T-helper 1 cell treated with Interleukin-12 subunit alpha and Interleukin-12 subunit beta and Interleukin-4 antibody, amounts not matched to agents 30 ng/mL and 1 ng/mL, for 36 hours (primary cell): ENCODE results near the gene UBR1. TPM values are rescaled to one million over a fixed set of nuclear protein-coding genes. Genes with fewer than 3 reads are reported as not detected.

Experiments used
- intact Hi-C: fragments of 100-400 bp; cut with micrococcal nuclease; formaldehyde crosslinking; loops from one replicate; pipeline ENCODE4 v1.15.1; 2024
- total RNA-seq: library from RNA; stranded (reverse); gene quantifications from 2 replicates; pipeline ENCODE4 v1.2.3, GENCODE V29; 2022

UBR1 gene
- total RNA-seq, 1 donor from 2014 or later = 41.2 TPM

DNA sequence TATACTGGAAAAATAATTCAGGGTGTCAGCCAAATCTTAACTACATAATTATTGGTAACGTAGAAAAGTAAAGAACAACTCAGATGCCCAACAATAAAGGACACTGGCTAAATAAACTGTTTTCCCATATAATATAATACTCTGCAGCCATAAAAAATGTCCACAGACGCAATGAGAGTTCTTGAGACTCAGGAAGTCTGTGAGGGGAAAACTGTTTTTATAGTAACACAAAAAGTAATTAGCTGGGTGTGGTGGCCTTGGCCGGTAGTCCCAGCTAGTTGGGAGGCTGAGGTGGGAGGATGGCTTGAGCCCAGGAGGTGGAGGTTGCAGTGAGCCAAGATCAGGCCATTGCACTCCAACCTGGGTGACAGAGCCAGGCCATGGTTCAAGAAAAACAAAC lies 5.5 kb upstream of the UBR1 start:
- intact Hi-C loops = no loop called here

DNA sequence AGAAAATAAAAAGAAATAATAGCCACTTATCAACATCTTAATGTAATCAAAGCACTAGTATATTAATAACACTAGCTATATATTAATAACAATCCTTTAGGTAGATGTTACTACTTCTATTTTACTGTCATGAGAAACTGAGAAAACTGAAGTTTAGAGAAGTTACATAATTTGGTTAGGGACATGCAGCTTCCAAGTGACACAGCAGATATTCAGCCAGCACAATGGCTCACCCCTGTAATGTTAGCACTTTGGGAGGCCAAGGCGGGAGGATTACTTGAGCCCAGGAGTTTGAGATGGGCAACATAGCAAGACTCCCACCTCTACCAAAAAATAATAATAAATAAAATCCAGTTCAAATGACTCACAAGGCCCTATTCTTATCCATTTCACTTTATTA lies 1.9 kb upstream of the UBR1 start:
- intact Hi-C loops = loop anchor here (2.0 to 10.0 kb wide), 5 partner anchors 45 to 900 kb away; partner anchors contain the start of genes GANC, LCMT2, SNAP23 and TMEM87A

DNA sequence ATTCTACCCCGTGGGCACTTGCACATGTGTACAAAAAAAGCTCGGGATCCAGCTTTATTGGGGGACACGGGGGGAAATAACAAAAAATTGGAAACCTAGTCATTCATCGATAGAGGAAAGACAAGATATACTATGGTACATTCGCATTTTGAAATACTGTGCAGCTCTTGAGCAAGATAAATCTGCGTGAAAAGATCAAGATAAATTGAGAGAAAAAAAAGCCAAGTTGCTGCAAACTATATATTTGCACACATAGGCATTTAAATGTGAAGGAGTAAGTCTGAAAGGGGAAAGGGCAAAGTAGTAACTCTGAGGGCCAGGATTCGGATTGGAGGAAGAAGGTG lies 620 bp upstream of the UBR1 start:
- intact Hi-C loops = loop anchor here (1.0 to 10.0 kb wide), 10 partner anchors 17 to 899 kb away; partner anchors contain the start of genes CCNDBP1, GANC, LCMT2 and SNAP23

DNA sequence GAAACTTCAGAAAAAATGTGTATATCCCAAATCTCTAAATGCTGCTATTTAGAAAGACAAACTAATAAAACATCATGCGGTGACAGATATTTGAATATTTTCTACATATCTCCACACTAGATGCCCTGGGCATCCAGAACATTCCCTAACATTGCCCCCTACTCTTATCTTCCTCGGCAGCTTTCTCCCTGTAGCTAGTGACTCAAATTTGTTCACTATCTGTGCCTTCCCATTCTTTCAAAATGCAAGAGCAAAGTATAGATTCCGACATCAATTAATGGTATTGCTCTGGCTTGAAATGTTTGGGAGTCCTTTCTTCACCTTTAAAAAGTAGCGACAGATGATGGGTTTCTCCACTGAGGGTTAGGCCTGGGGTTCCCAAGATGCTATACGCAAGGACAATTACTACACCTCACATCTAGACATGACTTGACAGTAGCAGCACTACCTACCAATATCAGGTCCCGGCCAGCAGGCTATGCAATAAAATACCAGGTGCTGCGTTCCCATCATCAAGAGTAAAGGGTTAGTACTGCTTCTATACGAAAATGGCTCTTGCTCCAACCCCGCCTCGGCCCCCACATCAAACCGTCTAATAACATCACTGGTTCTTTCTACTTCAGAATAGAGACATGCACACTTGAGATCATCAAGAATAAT lies 631 bp downstream of the UBR1 start:
- intact Hi-C loops = loop anchor here (5.0 to 10.0 kb wide), 4 partner anchors 47 to 898 kb away; partner anchors contain the start of genes GANC, SNAP23, TMEM87A and VPS39

DNA sequence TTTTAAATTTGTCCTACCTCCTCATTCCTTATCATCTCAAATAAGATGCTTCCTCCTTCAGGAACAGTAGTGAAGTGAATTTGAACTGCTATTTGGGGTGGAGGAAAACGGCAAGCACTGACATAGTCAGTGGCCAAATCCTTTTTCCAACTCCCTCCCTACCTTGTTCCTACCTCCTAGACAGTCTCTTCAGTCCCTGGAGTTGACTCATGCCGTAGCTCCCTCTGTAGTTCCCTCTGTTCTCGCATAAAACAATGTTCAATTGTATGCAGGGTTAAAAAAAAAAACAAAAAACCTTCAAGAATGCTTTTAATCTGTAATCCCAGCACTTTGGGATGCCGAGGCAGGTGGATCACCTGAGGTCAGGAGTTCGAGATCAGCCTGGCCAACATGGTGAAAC lies 1.4 kb downstream of the UBR1 start:
- intact Hi-C loops = loop anchor here (10.0 kb wide), 2 partner anchors 610 to 830 kb away; partner anchors contain the start of genes GANC, SNAP23, TMEM87A and ZNF106

DNA sequence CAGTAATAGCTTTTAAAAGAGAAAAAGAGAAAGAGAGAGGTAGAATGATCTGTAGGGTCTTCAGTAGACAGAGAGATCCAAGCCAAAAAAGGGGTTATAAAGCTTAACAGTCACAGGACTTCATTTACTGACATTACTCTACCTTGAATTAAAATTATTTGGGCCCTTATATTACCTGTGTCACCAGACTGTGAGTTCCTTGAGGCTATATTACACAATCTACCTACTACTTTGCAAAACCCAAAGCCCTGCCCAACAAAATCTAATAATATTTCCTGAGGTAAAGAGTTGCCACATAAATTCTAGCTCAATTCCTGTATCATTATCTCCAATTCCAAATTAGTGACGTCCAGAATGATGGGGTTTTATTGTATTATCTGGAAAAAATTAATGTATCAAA lies 1.9 kb downstream of the UBR1 start:
- intact Hi-C loops = loop anchor here (10.0 kb wide), 2 partner anchors 609 to 829 kb away; partner anchors contain the start of genes GANC, SNAP23, TMEM87A and ZNF106

DNA sequence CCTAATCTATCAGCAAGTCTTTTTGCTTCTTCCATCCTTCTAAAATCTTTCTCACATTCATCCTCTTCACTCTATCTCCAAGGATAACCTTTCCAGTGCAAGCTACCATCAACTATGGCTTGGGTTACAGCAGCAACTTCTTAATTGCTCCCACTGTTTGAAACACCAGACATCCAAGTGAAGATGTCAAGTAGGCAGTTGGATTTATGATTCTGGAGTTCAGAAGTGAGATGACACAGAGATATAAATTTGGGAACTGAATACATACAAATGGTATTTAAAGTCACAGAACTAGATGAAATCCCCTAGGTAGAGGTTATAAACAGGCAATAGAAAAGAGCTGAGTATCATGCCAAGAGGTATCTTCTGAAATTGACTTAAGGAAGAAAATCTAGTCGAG lies 3.7 kb downstream of the UBR1 start:
- intact Hi-C loops = loop anchor here (10.0 kb wide), 2 partner anchors 607 to 827 kb away; partner anchors contain the start of genes GANC, SNAP23, TMEM87A and ZNF106

DNA sequence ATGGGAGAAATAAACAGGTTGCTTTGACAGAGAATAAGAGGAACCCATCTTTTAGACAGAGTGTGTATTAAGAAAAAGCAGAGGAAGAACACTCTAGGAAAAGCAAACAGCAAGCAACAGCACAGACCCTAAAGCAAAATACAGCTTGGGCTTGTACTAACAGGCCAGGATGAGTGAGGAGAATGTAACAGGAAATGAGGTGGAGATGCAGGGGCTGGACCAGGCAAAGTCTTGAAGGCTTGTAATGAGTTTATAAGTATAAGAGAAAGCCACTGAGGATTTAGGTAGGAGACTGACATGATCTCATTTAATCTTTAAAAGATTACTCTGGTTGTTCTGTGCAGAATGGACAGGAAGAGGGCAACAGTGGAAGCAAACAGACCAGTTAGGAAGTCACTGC lies 4.9 kb downstream of the UBR1 start:
- intact Hi-C loops = loop anchor here (10.0 kb wide), 2 partner anchors 606 to 826 kb away; partner anchors contain the start of genes GANC, SNAP23, TMEM87A and ZNF106

DNA sequence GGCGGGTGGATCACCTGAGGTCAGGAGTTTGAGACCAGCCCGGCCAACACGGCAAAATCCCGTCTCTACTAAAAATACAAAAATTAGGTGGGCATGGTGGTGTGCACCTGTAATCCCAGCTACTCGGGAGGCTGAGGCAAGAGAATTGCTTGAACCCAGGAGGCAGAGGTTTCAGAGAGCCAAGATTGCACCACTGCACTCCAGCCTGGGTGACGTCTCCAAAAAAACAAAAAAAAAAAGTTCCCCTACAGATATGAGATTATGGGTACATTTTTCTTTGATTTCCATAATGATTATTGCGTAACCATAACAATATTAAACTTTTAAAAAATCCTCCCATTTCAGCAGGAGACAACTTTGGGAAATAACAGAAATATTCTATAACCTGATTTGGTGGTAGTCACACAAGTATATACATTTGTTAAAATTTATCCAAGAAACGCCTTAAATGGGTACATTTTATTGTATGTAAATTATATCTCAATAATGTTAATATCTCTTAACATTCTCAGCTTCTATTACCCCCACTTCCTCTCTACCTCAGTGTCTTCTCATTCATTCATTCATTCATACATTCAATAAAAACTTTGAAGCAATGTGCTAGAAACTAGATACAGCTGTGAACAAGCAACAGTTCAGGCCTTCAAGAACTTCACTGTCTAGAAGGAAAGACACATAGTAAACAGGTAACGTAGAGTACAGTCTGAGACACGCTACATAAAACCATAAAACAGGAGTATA lies 6.6 kb downstream of the UBR1 start:
- intact Hi-C loops = no loop called here

DNA sequence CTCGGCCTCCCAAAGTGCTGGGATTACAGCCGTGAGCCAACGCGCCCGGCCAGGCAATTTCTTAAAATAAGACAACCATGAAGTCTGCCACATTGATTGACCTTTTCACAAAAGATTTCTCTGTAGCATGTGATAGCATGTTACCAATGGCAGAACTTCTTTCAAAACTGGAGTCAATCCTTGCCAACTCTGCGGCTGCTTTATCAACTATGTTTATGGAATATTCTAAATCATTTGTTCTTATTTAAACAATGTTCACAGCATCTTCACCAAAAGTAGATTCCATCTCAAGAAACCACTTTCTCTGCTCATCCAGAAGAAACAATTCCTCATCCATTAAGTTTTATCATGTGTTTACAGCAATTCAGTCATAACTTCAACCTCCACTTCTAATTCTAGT lies 9.4 kb downstream of the UBR1 start:
- intact Hi-C loops = no loop called here

DNA sequence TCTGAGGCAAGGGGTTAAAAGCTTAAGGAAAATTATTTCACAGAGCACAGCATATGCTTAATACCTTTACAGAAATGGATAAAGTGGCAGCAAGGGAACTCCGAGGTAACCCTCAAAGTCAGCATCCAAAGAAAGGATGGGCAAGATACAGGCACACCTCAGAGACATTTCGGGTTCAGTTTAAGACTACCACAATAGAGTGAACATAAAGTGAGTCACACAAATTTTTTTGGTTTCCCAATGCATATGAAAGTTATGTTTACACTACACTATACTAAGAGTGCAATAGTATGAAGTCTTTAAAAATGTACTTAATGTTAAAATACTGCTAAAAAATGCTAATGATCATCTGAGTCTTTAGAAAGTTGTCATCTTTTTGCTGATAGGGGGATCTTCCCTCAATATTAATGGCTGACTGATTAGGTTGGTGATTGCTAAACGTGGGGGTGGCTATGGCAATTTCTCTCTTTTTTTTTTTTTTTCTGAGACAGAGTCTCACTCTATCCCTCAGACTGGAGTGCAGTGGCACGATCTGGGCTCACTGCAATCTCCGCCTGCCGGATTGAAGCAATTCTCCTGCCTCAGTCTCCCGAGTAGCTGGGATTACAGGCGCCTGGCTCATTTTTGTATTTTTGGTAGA lies 10.0 kb downstream of the UBR1 start:
- intact Hi-C loops = no loop called here

DNA sequence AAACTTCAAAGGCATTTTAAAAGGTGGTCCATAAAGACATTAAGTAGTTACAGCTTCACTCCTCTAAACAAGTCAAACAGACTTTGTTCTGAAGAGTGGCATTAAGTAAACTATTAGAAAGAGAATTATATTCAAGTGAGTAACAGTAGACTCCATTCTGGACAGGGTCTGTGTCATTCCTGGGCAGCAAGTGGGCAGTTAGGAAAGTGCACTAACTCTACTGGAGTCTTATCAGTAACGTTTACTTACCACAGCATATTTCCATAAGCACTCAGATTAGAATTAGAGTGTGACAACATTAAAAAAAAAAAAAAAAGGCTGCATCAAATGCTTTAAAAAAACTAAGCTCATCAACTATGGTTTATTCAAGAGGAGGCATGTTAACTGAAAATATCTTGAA lies 10.6 kb downstream of the UBR1 start:
- intact Hi-C loops = no loop called here

DNA sequence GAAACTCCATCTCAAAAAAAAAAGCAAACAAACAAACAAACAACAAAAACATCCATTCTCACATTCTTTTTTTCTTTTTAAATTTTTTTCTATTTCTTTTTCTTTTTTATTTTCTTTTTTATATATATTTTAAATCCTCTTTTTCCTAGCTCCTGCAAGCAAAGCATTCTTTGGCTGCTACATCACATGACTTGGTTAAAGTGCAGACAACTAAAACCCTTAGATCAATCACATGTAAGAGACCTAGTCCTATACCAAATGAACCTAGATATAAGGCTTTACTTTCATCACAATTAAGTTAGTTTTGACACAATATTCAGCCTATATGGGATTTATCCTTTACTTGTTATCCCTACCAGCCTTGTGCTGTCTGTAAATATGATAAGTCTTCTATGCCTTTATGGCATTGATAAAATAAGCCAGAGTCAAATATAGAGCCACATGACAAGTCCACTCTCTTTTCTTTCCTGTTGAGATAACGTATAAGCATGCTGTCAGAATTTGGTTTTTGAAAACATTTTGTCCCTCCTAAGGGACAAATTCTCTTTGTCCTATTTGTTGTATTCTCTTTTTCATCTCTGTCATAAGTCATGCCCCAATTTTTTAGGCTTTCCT lies 11.3 kb downstream of the UBR1 start:
- intact Hi-C loops = no loop called here

DNA sequence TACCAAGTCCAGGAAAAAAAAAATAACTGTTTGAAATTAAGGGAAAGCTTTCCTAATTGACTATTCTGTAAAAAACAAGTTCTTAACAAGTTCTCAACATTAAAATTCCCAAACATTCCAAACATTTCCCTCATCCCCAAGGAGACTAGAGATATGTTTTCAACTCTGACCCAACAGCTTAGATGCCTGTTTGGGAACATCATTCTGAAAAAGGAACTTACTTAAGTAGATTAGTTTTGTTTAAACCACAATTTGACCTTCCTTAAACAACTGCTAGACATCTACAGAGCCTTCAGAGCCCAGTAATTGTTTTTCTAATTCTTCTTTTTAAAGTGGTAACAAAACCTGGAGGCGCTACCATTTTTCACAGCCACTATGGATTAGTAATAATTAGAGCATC lies 12.8 kb downstream of the UBR1 start:
- intact Hi-C loops = no loop called here

DNA sequence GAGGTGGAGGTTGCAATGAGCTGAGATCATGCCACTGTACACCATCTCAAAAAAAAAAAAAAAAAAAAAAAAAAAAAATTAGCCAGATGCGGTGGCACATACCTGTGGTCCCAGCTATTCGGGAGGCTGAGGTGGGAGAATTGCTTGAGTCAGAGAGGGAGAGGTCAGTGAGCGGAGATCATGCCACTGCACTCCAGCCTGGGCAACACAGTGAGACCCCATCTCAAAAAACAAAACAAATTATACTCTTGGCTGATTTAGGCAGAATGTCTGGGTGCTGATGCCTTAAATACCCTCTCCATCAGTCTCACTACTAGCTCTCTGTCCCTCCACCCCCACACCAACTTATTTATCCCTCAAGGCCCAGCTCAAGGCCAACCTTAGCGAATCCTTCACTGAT lies 14.0 kb downstream of the UBR1 start:
- intact Hi-C loops = no loop called here

DNA sequence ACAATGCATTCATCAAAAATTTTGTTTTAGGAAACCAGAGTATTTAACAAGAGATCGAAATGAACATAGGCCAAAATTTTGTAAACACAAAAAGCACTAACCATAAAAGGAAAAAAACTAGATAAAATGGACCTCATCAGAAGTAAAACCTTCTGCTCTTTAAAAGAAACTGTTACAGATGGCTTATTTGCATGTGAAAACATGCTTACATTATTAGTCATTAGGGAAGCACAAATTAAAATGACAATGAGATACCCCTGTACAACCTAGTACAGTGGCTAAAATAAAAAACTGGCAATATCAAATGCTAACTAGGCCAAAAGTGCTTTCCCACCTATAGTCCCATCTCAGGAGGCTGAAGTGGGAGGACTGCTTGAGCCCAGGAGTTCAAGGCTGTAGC lies 19.3 kb downstream of the UBR1 start:
- intact Hi-C loops = no loop called here

DNA sequence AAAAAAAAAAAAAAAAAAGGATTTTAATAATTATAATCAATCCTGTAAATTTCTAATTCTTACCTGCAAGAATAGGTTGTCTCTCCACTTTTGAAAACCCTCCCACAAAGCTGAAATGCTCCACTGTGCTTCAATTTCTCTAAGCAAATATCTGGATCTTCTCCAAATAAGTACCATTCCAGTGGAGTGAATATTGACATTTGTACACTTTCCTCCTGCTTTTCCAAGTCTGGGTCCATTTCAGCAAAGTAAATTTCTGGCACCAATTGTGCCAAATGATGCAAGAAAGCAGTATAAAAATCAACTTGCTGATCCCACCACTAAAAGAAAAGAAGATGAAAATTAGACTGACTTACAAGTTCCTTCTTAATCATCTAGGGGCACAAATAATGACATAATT lies 19.9 kb downstream of the UBR1 start:
- intact Hi-C loops = no loop called here

DNA sequence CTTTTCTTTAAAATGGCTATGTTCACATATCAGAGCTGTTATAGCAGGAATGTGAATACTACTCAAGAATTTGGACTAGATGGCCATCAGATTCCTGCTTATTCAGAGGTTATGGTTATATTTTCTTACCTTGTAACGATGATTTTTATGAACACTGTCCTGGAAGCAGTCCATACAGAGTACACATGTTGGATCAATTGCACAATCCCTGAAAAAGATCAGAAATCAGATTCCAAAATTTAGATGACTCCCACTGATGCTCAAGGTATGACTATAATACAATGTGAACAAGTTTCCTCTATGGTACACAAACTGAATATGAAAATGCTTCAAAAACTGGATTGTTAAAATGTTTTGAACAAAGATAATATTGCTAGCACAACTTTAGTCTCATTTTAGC lies 23.3 kb downstream of the UBR1 start:
- intact Hi-C loops = no loop called here

DNA sequence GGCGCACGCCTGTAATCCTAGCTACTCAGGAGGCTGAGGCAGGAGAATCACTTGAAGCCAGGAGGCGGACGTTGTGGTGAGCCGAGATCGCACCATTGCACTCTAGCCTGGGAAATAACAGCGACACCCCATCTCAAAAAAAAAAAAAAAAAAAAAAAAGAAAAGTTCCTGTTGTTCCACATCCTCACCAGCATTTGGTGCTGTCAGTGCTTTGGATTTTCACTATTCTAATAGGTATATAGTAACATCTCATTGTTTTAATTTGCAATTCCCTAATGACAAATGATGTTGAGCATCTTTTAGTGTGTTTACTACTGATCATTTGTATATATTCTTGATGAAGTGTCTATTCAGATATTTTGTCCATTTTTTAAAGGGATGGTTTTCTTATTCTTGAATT lies 24.6 kb downstream of the UBR1 start:
- intact Hi-C loops = no loop called here

DNA sequence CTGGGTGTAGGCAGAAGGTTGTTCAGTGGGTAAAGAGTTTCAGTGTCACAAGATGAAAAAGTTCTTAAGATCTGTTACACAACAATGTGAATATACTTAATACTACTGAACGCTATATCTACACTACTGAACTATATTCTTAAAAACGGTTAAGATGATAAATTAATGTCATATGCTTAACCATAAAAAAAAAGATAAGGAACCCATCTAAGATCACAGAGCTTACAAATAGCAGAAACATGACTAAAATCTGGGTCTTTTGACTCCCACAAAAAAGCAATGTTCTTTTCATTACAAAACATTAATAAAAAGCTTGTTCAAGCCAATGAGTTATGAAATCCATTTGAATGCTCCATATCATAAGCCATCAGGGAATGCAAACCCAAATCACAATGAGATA lies 34.4 kb downstream of the UBR1 start:
- intact Hi-C loops = no loop called here

DNA sequence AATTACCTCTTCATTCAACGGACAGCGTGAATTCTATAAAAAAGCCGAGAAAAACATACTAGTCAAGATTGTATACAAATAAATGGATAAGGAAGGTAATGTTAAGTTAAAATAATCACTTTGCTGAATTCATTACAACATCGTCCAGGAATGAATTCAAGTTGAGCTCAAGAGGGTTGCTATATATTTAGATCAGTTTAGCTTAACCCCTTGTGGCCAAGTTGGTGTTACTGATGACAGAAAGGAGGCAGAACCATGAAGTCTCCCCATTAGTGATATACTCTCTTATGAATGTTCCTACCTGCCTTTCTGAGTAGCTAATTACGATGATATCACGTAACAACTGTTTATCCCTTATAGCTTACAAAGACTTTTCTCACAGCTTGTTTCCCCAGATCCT lies 34.9 kb downstream of the UBR1 start:
- intact Hi-C loops = no loop called here

DNA sequence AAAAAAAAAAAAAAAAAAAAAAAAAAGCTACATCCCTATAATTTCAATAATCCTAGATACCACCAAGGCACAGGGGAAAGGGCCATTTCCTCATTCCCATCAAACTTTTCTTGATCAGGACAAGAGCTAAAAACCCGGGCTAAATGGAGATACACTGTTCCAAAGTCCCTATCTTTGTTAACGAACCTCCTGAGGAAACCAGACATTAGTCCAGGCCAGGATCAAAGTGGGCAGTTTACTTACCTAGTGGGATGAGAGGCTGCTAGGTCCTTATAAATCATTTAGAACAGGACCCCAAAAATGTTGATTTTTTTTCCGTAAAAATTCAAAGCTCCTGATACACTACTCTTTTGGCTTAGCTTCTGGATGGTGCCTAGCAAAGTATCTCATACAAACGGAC lies 35.6 kb downstream of the UBR1 start:
- intact Hi-C loops = no loop called here
